ENCODE measurements around the gene DLG2.

DLG2 gene

GRCh38 chr11:83715927-83716535 is 1911.1 kb downstream of the DLG2 start:
- DNase-seq (ENCODE audit: low spot score), result no peak

GRCh38 chr11:83713708-83714107 is 1913.4 kb downstream of the DLG2 start:
- no peak for DNase-seq (ENCODE audit: low spot score)

- DNase-seq (ENCODE audit: low spot score), result no peak
Measured at GRCh38 chr11:83711106-83711527, 1916.0 kb downstream of the DLG2 start.

GRCh38 chr11:83709434-83709833 is 1917.7 kb downstream of the DLG2 start:
- no peak for DNase-seq (ENCODE audit: low spot score)

- no peak for DNase-seq (ENCODE audit: low spot score)
Measured at GRCh38 chr11:83706566-83706965, 1920.6 kb downstream of the DLG2 start.

- DNase-seq (ENCODE audit: low spot score), result no peak
Measured at GRCh38 chr11:83702796-83703195, 1924.3 kb downstream of the DLG2 start.

- DNase-seq (ENCODE audit: low spot score), result no peak
Measured at GRCh38 chr11:83697518-83697917, 1929.6 kb downstream of the DLG2 start.

- DNase-seq (ENCODE audit: low spot score), result no peak
Measured at GRCh38 chr11:83695046-83695445, 1932.1 kb downstream of the DLG2 start.

GRCh38 chr11:83694191-83694910 is 1932.8 kb downstream of the DLG2 start:
- no peak for DNase-seq (ENCODE audit: low spot score)

- no peak for DNase-seq (ENCODE audit: low spot score)
Measured at GRCh38 chr11:83693306-83693992, 1933.7 kb downstream of the DLG2 start.

GRCh38 chr11:83692675-83693074 is 1934.5 kb downstream of the DLG2 start:
- no peak for DNase-seq (ENCODE audit: low spot score)

- no peak for DNase-seq (ENCODE audit: low spot score)
Measured at GRCh38 chr11:83691451-83691950, 1935.6 kb downstream of the DLG2 start.

GRCh38 chr11:83689144-83689780 is 1937.9 kb downstream of the DLG2 start:
- DNase-seq (ENCODE audit: low spot score), result no peak

- DNase-seq (ENCODE audit: low spot score), result no peak
Measured at GRCh38 chr11:83687787-83688186, 1939.4 kb downstream of the DLG2 start.

GRCh38 chr11:83685730-83686129 is 1941.4 kb downstream of the DLG2 start:
- DNase-seq (ENCODE audit: low spot score), result no peak

- no peak for DNase-seq (ENCODE audit: low spot score)
Measured at GRCh38 chr11:83684071-83684470, 1943.1 kb downstream of the DLG2 start.

- DNase-seq (ENCODE audit: low spot score), result no peak
Measured at GRCh38 chr11:83682611-83682973, 1944.6 kb downstream of the DLG2 start.

- no peak for DNase-seq (ENCODE audit: low spot score)
Measured at GRCh38 chr11:83681906-83682610, 1945.1 kb downstream of the DLG2 start.

GRCh38 chr11:83681031-83681781 is 1945.9 kb downstream of the DLG2 start:
- no peak for DNase-seq (ENCODE audit: low spot score)

- DNase-seq (ENCODE audit: low spot score), result no peak
Measured at GRCh38 chr11:83680321-83680720, 1946.8 kb downstream of the DLG2 start.
